SIG-M5 treated with dmso at 0.1 percent for 504 hours (cell line): Measurements from ENCODE around the gene FANK1.
"Not testable (repeated sequence)": the region's sequence is repeated elsewhere in the genome, so short reads cannot be mapped to it uniquely, and the experiment has no call there.

Experiments
- DNase-seq: peaks from one replicate; lab custom pipeline; 2025; ENCODE audit not compliant: unreplicated experiment; lab: John Stamatoyannopoulos, UW

Gene FANK1

GRCh38 chr10:125928928-125929585 lies 32.7 kb downstream of the FANK1 start:
- DNase-seq: no peak

- DNase-seq: no peak
Measured at GRCh38 chr10:125929618-125930017, 33.3 kb downstream of the FANK1 start.

- no peak for DNase-seq
Measured at GRCh38 chr10:125933693-125934092, 37.3 kb downstream of the FANK1 start.

- no peak for DNase-seq
Measured at GRCh38 chr10:125936331-125936730, 40.0 kb downstream of the FANK1 start.

DNA sequence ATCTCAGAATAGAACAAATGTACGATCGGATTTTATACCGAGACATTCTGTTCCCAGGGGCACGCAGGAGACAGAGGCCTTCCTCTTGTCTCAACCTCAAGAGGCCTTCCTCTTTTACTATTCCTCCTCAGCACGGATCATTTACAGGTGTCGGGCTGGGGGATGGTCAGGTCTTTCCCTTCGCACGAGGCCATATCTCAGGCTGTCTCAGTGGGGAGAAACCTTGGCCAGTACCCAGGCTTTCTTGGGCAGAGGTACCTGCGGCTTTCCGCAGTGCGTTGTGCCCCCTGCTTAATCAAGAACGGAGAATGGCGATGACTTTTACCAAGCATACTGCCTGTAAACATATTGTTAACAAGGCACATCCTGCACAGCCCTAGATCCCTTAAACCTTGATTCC lies 44.2 kb downstream of the FANK1 start:
- no peak for DNase-seq

DNA sequence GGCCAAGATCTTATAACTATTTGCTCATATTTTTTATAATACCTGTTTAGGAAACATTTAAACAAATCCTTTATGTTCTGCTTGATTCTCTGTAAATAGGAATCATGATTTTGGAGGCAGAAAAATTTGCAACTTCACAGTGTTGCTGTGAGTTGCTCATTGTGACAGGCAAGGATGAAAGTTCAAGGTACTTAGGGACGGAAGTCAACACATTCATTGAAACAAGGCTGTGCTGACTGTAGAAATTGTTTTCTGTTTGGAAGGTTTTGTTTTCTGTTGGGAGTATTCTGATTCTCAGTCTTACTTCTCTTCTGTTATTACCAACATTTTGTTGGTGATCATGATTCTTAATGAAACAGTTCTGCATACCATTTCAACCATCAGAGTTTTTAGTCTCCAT lies 54.9 kb downstream of the FANK1 start:
- no peak for DNase-seq

GRCh38 chr10:125953778-125954385 lies 57.5 kb downstream of the FANK1 start:
- no peak for DNase-seq

DNA sequence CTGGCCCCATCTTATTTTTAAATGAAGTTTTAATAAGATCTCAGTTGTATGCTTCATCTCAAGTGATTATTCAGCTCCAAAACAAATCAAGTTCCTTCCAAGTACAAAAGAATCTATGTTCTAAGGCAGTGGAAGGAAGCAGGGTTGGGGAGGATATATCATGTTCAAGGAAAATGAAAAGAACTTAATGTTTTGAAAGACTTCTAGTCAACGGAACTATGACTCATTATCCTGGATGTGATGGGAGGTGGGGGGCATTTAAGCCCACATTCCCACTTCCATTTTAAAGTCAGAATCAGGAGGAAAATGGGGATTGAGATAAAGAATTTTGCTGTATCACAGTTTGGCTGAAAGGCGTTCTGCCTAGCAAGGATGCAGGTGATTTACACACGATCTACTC lies 59.4 kb downstream of the FANK1 start:
- no peak for DNase-seq

GRCh38 chr10:125961743-125962142 lies 65.4 kb downstream of the FANK1 start:
- DNase-seq: no peak

GRCh38 chr10:125962200-125962599 lies 65.8 kb downstream of the FANK1 start:
- DNase-seq: no peak

- DNase-seq: no peak
Measured at GRCh38 chr10:125964558-125964957, 68.2 kb downstream of the FANK1 start.

GRCh38 chr10:125967533-125967932 lies 71.2 kb downstream of the FANK1 start:
- no peak for DNase-seq

DNA sequence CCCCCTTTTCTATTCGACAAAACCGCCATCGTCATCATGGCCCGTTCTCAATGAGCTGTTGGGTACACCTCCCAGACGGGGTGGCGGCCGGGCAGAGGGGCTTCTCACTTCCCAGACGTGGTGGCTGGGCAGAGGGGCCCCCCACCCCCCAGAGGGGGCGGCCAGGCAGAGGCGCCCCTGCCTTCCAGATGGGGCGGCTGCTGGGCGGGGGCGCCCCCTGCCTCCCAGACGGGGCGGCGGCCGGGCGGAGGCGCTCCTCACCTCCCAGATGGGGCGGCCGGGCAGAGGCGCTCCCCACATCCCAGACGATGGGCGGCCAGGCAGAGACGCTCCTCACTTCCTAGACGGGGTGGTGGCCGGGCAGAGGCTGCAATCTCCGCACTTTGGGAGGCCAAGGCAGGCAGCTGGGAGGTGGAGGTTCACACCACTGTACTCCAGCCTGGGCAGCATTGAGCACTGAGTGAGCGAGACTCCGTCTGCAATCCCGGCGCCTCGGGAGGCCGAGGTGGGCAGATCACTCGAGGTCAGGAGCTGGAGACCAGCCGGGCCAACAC lies 73.8 kb downstream of the FANK1 start:
- not testable (repeated sequence) for DNase-seq

- no peak for DNase-seq
Measured at GRCh38 chr10:125976960-125977605, 80.7 kb downstream of the FANK1 start.

- no peak for DNase-seq
Measured at GRCh38 chr10:125979976-125980375, 83.6 kb downstream of the FANK1 start.

DNA sequence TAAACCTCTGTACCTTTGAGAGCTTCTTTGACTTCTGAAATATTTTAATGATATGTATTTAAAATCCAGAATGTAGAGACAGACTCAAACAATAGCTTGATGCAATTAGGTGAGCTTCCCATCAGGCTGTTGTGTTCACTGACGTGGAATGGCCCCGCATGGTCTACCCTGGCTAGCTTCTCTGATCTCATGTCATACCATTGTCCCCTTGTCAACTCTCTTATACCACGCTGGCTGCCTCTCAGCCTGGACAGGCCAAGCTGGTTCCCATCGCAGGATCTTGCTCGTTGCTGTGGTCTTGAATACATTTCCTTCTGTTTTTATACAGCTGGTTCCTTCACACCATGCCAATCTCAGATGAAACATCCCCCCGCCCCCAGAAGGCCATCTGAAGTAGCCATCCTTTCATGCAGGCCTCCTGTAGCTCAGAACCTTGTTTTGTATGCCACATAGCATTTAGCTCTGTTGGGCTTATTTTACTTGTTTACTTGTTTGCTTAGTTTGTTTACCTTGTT lies 84.2 kb downstream of the FANK1 start:
- DNase-seq: no peak

DNA sequence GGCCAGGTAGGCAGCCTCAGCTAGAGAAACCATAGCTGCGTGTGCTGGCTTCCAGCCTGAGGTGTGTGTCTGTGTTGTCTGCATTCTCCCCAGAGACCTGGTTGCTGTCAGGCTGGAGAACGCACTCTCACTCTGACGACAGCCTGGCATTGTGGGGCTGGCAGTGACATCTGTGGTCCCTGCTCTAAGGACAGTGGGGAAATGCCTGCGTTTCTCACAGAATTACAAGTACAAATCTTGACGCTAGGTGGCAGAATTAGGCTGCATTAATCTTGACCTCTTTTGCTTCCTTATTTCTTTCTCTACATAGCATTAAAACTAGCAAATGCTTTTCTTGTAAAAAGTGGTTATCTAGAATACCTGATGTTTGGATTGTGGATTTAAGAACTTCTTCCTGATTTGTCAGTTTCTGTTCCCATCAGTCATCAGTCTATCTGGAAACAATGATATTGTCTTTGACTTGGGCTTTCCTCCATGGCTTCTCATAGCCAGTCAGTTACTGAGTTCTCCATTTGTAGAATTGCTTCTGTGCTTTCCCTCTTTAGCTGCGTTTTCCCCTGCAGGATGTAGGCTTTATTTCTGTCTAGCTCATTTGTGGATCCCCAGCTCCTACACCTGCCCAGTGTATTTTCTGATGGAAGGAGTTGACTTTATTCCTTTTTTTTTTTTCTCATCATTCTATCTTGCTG lies 86.0 kb downstream of the FANK1 start:
- peak; percentile 66 for DNase-seq

DNA sequence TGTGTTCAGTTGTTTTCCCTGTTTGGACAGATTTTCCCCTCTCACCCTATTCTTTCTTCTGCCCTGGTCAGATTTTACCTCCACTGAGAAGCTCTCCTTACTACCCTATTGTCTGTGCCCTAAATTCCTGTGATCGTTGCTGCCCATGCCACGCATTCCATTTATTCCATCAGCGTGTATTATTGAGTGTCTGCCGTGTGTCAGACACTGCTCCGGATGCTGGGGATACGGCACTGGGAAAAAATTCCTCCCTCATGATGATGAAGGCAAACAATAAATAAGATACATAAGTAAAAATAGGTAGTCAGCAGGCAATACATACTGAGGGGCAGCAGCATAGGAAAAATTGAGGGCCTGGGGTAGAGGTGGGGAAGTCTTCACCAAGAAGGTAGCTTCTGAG lies 86.8 kb downstream of the FANK1 start:
- no peak for DNase-seq

DNA sequence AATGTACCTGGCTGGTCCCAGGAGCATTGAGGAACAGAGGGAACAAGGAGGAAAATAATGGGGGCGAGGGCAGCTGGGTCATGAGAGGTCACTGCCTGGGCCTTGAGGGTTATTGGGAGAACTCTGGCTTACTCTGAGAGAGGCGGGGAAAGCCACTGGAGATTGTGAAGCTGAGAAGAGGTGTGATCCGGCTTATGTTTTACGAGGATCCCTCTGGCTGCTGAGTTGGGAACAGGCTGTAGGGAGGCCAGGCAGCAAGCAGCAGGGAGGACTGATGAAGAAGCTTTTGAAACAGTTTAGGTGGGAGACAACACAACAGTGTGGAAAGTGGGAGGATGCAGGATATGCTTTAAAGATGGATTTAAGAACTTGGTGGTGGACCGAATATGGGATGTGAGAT lies 87.3 kb downstream of the FANK1 start:
- no peak for DNase-seq

DNA sequence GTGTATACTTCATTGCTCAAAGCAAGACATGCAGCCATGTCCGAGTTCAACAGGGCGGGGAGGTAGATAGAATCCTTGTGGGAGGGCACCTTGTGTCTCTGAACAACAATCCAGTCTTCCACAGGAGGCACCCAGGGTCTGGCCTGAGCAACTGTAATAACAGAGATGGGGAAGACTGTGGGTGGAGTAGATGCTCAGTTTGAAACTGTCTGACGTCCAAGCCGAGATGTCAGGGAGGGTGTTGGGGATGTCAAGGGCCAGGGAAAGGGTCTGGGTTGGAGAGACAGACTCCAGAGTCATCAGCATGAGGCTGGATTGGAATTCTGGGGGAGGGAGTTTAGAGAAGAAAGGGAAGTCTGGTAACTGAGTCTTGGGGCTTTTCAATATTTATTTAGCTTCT lies 88.0 kb downstream of the FANK1 start:
- DNase-seq: no peak

- no peak for DNase-seq
Measured at GRCh38 chr10:125984865-125985495, 88.6 kb downstream of the FANK1 start.
